GM12878 (cell line): ENCODE measurements around the gene NACA. TPM values are rescaled to one million over a fixed set of nuclear protein-coding genes. Genes with fewer than 3 reads are reported as not detected.

Experiments used
- ATAC-seq: fragments of 200-7000 bp; cut with Tn5 transposase; 3 replicates; pipeline ENCODE4 v1.9.1; 2020; ENCODE audit warnings: mild to moderate bottlenecking, moderate library complexity
- BruUV-seq: library from RNA; stranded (reverse); fragments of 400-500 nt; replicated peaks from 2 replicates; lab custom pipeline; 2021; lab: Mats Ljungman, UMichigan
- CTCF ChIA-PET: fragments of 300-600 bp; sonication (Branson Sonifier 250); formaldehyde crosslinking; extraction: SDS; loops from one replicate; lab custom pipeline; 2021; ENCODE audit warnings: inconsistent platforms; lab: Yijun Ruan, JAX
- POLR2A ChIA-PET: fragments of 350-600 bp; formaldehyde crosslinking; extraction: SDS; loops from one replicate; lab custom pipeline; 2021; ENCODE audit warnings: inconsistent platforms; lab: Charles Lee
- RAD21 ChIA-PET: fragments of 300-600 bp; sonication (Branson Sonifier 250); formaldehyde crosslinking; loops from one replicate; lab custom pipeline; 2023; ENCODE audit warnings: antibody characterized with exemption; ENCODE audit not compliant: unreplicated experiment; lab: Charles Lee
- SMC1A ChIA-PET: fragments of 300-600 bp; sonication (Branson Sonifier 250); formaldehyde crosslinking; loops from one replicate; lab custom pipeline; 2023; ENCODE audit not compliant: unreplicated experiment, uncharacterized antibody; lab: Charles Lee
- DNase-seq: peaks from one replicate; pipeline ENCODE4 v3.0.0-alpha.2; 2011; ENCODE audit warnings: low read depth, low spot score
- FAIRE-seq: peaks from 3 replicates; lab custom pipeline; 2011; peaks lifted over from hg19 to GRCh38; lab: Jason Lieb, UNC
- H2AFZ ChIP-seq: 2 replicates; pipeline ENCODE4 v1.6.0; 2011; ENCODE audit warnings: low read depth, low read length, control low read depth; ENCODE audit not compliant: control insufficient read depth
- H3K27ac ChIP-seq: 2 replicates; pipeline ENCODE4 v1.5.1; 2011; ENCODE audit warnings: control low read depth; ENCODE audit not compliant: control insufficient read depth, insufficient read depth
- H3K27me3 ChIP-seq, 2 experiments: replicated peaks in 1 of 2; 2 replicates each; pipeline versions ENCODE4 v1.6.0 to v1.6.1; 2011; ENCODE audit warnings: low read length in 1 of 2; ENCODE audit not compliant: control insufficient read depth in 2 of 2, insufficient read depth in 2 of 2
- H3K36me3 ChIP-seq, 2 experiments: 2 replicates each; pipeline ENCODE4 v1.5.1; 2011; ENCODE audit warnings: low read length in 1 of 2; ENCODE audit not compliant: control insufficient read depth in 2 of 2, insufficient read depth in 2 of 2
- H3K4me1 ChIP-seq: 2 replicates; pipeline ENCODE4 v1.6.1; 2011; ENCODE audit warnings: mild to moderate bottlenecking, low read length, moderate library complexity, mixed read lengths; ENCODE audit not compliant: control insufficient read depth, insufficient read depth
- H3K4me2 ChIP-seq: 2 replicates; pipeline ENCODE4 v1.6.0; 2011; ENCODE audit warnings: control low read depth; ENCODE audit not compliant: control insufficient read depth, insufficient read depth
- H3K4me3 ChIP-seq: fragments of 200-600 bp; sonication (generic); 2 replicates; pipeline ENCODE4 v1.5.1; 2016
- H3K79me2 ChIP-seq: 2 replicates; pipeline ENCODE4 v1.6.0; 2011; ENCODE audit warnings: low read length; ENCODE audit not compliant: control insufficient read depth, insufficient read depth
- H3K9ac ChIP-seq: 2 replicates; pipeline ENCODE4 v1.8.0; 2011; ENCODE audit warnings: low read length, control low read depth, mixed read lengths; ENCODE audit not compliant: control insufficient read depth, insufficient read depth
- H3K9me3 ChIP-seq: replicated peaks from 3 replicates; pipeline ENCODE4 v1.5.1; 2011; ENCODE audit warnings: mild to moderate bottlenecking, low read length; ENCODE audit not compliant: control insufficient read depth, insufficient read depth
- H4K20me1 ChIP-seq: 2 replicates; pipeline ENCODE4 v1.6.0; 2011; ENCODE audit not compliant: control insufficient read depth, insufficient read depth
- ATF3 ChIP-seq: IDR thresholded peaks from 2 replicates; pipeline ENCODE4 v1.6.1; 2011; ENCODE audit warnings: low read depth, mild to moderate bottlenecking, low read length, moderate library complexity, borderline replicate concordance; ENCODE audit errors: extremely low read depth
- CREB1 ChIP-seq: IDR thresholded peaks from 2 replicates; pipeline ENCODE4 v1.6.1; 2012; ENCODE audit warnings: low read depth, mild to moderate bottlenecking, inconsistent platforms
- HSF1 ChIP-seq: fragments of 150-350 bp; IDR thresholded peaks from 2 replicates; pipeline ENCODE4 v1.6.1; 2014; ENCODE audit warnings: mild to moderate bottlenecking, low read depth, low read length
- MYB ChIP-seq: fragments of 150-350 bp; IDR thresholded peaks from 2 replicates; pipeline ENCODE4 v1.6.1; 2014; ENCODE audit warnings: mild to moderate bottlenecking, low read depth, low read length, borderline replicate concordance
- NFYA ChIP-seq: IDR thresholded peaks from 2 replicates; pipeline ENCODE4 v1.6.1; 2011; ENCODE audit warnings: low read depth, mild to moderate bottlenecking, low read length, improper control_type of control experiment, borderline replicate concordance
- POLR2AphosphoS5 ChIP-seq: IDR thresholded peaks from 2 replicates; pipeline ENCODE4 v1.6.1; 2011; ENCODE audit warnings: mild to moderate bottlenecking, low read length, inconsistent platforms
- RCOR1 ChIP-seq: conservative IDR thresholded peaks from 2 replicates; pipeline ENCODE4 v1.6.1; 2012; ENCODE audit warnings: low read depth, low read length, improper control_type of control experiment
- SMARCA5 ChIP-seq: fragments of 450-650 bp; IDR thresholded peaks from 2 replicates; pipeline ENCODE4 v1.6.1; 2017; ENCODE audit warnings: mild to moderate bottlenecking
- ZNF207 ChIP-seq: fragments of 450-650 bp; IDR thresholded peaks from 2 replicates; pipeline ENCODE4 v1.6.1; 2014; ENCODE audit warnings: antibody characterized with exemption, mild to moderate bottlenecking, borderline replicate concordance
- ZNF687 ChIP-seq: fragments of 450-650 bp; IDR thresholded peaks from 2 replicates; pipeline ENCODE4 v1.6.1; 2017; ENCODE audit warnings: mild to moderate bottlenecking, moderate library complexity
- WGBS: methylation state at CpG from one replicate; pipeline ENCODE4 v1.1.6; 2016; ENCODE audit warnings: low lambda C conversion rate; ENCODE audit not compliant: insufficient replicate concordance, insufficient coverage; ENCODE audit errors: missing lambda C conversion rate; 5-methylcytosine and 5-hydroxymethylcytosine counted together
- in situ Hi-C: fragments of 300-500 bp; cut with MboI; formaldehyde crosslinking; loops from 9 replicates; pipeline ENCODE4 v1.14.3; 2018; ENCODE audit warnings: mixed read lengths
- intact Hi-C: fragments of 100-400 bp; cut with micrococcal nuclease; formaldehyde crosslinking; loops from one replicate; pipeline ENCODE4 v1.14.2; 2022; ENCODE audit not compliant: unreplicated experiment
- polyA plus RNA-seq, 11 experiments: library from polyadenylated mRNA; depleted of rRNA in 4 of 11; unstranded in 6 of 11; stranded (reverse) in 5 of 11; fragments of >200 nt; fragmentation: Nextera tagmentation in 4 of 11; fragmentation: Illumina TruSeq in 1 of 11; extraction: Ambion mirVana in 4 of 11; extraction: Trizol in 1 of 11; gene quantifications; 1 replicate in 1 of 11; 2 replicates in 10 of 11; pipeline versions ENCODE4 v1.2.1 to v1.2.3, GENCODE V29; 2011 to 2016; ENCODE audit warnings: inconsistent platforms in 2 of 11, missing spikeins in 2 of 11, low read depth in 1 of 11
- total RNA-seq, 4 experiments: library from RNA; depleted of rRNA in 3 of 4; stranded (reverse); fragments of >200 nt in 3 of 4; fragmentation: Illumina TruSeq in 1 of 4; extraction: Trizol in 1 of 4; gene quantifications; 2 replicates each; pipeline versions ENCODE4 v1.2.1 to v1.2.3, GENCODE V29; 2013 to 2021
- TF ChIP-seq, protein P1 (sequence below): IDR thresholded peaks from 2 replicates; pipeline ENCODE4 v1.6.1; 2012; ENCODE audit warnings: mild to moderate bottlenecking, low read depth, low read length

Gene NACA
- total and polyA plus RNA-seq, 10 of the 15 experiments (the other 5 are each of a cell fraction or from before 2014, with no cell fraction given), result 1,181 to 2,782 (median 1,905) TPM

GRCh38 chr12:56688129-56688845 lies 36.8 kb downstream of the NACA start, which contains the start of gene PTGES3:
TSS of gene PTGES3 (minus strand) at chr12:56688284. CDS start at chr12:56687999, 285 bp downstream.
- POLR2A ChIA-PET, result interaction anchor here (0.7 to 8.8 kb wide), 14 partner anchors 11 to 66 kb away, joined by 3 to 155 read pairs (median 7); partner anchors contain the start of genes ATP5F1B, BAZ2A and NACA
- CTCF ChIA-PET, result interaction anchor here (1.2 to 1.5 kb wide), 4 partner anchors 34 to 423 kb away, joined by 3 to 6 read pairs (median 4); partner anchors contain the start of gene STAT6
- Histone ChIP-seq H3K4me3 (peak within 1 kb of the TSS; percentile 90), H3K27ac (peak within 1 kb of the TSS; percentile 99), H4K20me1 (no peaks in the 10 kb centered on the region), H3K27me3 (no peaks in the 10 kb centered on the region), H3K4me2 (peak within 1 kb of the TSS; percentile 87), H2AFZ (peak within 1 kb of the TSS; percentile 81), H3K4me1 (no peaks in the 10 kb centered on the region), H3K9me3 (no peaks in the 10 kb centered on the region), H3K79me2 (peaks cover 53% of the 10 kb centered on the region), H3K9ac (peak within 1 kb of the TSS; percentile 100), H3K36me3 (no peaks in the 10 kb centered on the region)
- peak; percentile 99 for FAIRE-seq
- peak; percentile 92 for DNase-seq
- no TSS peak for BruUV-seq
- intact Hi-C loops (loop anchor here (1.0 to 5.0 kb wide), 6 partner anchors 37 to 571 kb away; partner anchors contain the start of genes NAB2, NACA, PRIM1 and RPL41), in situ Hi-C loops (no loop called here)
- peak; percentile 75 for ATAC-seq
- WGBS, result 1% methylated on average over 57 of the region's 64 CpGs
- RAD21 ChIA-PET, result interaction anchor here (0.6 to 9.0 kb wide), 8 partner anchors 29 to 424 kb away, joined by 3 to 176 read pairs (median 4); partner anchors contain the start of genes ATP5F1B, BAZ2A and NACA
- SMC1A ChIA-PET, result interaction anchor here (0.6 to 2.9 kb wide), 11 partner anchors 25 to 69 kb away, joined by 3 to 18 read pairs (median 5); partner anchors contain the start of gene NACA
- TF ChIP-seq ZNF687 (peak; percentile 83), SMARCA5 (no peak), HSF1 (peak; percentile 98), NFYA (no peak), ATF3 (no peak), ZNF207 (peak; percentile 50; the same call in 1 of the 2 replicates), POLR2AphosphoS5 (peak; percentile 97), RCOR1 (0 out of 2 replicates have a peak, but pooled peaks have one; percentile 81), CREB1 (peak; percentile 96), MYB (peak; percentile 79; the same call in 1 of the 2 replicates)
- TF ChIP-seq, protein P1, sequence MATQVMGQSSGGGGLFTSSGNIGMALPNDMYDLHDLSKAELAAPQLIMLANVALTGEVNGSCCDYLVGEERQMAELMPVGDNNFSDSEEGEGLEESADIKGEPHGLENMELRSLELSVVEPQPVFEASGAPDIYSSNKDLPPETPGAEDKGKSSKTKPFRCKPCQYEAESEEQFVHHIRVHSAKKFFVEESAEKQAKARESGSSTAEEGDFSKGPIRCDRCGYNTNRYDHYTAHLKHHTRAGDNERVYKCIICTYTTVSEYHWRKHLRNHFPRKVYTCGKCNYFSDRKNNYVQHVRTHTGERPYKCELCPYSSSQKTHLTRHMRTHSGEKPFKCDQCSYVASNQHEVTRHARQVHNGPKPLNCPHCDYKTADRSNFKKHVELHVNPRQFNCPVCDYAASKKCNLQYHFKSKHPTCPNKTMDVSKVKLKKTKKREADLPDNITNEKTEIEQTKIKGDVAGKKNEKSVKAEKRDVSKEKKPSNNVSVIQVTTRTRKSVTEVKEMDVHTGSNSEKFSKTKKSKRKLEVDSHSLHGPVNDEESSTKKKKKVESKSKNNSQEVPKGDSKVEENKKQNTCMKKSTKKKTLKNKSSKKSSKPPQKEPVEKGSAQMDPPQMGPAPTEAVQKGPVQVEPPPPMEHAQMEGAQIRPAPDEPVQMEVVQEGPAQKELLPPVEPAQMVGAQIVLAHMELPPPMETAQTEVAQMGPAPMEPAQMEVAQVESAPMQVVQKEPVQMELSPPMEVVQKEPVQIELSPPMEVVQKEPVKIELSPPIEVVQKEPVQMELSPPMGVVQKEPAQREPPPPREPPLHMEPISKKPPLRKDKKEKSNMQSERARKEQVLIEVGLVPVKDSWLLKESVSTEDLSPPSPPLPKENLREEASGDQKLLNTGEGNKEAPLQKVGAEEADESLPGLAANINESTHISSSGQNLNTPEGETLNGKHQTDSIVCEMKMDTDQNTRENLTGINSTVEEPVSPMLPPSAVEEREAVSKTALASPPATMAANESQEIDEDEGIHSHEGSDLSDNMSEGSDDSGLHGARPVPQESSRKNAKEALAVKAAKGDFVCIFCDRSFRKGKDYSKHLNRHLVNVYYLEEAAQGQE, result peak; percentile 45; the same call in 1 of the 2 replicates
